GM18499 (cell line): Measurements from ENCODE around the gene TAF1D.
"Not testable (repeated sequence)": the region's sequence is repeated elsewhere in the genome, so short reads cannot be mapped to it uniquely, and the experiment has no call there.

Experiments used
- ATAC-seq: cut with Tn5 transposase; IDR thresholded peaks from one replicate; pipeline ENCODE4 v1.9.1; 2021; ENCODE audit warnings: moderate number of reproducible peaks; ENCODE audit not compliant: insufficient read depth, unreplicated experiment

Gene TAF1D

DNA sequence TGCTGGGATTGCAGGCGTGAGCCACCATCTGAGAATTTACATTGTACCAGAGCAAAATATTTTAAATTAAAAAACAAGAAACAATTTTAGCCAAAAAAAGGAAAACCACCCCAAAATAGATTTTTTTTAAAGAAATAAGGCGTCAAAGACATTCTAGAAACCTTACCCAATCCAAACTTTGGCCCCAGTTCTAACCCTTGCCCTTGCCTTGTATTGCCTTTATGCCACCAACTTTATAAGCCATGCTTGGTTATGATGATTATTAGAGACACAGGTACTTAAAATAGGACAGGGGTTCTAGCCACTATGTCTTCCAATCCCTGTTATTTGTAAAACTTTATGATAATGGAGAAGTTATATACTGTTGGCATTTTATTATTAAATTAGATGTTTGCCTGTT lies 11.9 kb upstream of the TAF1D start:
- ATAC-seq, result no peak

DNA sequence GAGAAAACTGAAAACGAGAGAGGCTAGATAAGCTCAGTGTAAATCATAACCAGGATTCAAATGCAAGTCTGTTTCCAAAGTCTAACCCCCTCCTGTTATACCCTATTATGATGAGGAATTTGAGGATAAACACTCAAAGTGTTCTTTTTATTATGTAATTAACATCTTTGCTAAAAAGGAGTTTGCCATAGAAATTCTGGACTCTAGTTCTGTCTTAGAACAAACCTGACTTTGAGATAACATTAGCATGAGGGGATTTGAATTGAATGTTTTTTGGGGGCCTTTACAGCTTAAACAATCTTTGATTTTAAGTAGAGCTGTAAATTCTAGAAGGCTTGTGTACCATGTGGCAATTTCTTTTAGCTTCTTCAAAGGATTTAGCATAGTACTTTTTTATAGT lies 9.7 kb upstream of the TAF1D start:
- no peak for ATAC-seq

DNA sequence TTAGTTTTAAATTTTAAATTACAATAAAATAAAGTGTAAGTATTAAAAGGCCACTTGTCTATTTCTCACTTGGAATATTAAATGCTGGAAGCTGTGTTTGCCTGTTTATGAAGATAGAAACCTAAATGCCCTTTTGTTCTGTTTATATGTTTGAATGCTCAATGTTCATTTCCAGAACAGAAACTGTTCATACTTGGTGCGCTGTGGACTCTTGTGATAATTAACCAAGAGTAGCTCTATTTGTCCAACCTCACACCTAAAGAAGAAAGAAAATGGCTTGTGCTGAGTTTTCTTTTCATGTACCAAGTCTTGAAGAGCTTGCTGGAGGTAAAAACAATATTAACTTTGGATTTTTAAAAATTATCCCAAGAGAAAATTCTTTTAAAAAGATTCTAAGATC lies 5.8 kb upstream of the TAF1D start:
- no peak for ATAC-seq

DNA sequence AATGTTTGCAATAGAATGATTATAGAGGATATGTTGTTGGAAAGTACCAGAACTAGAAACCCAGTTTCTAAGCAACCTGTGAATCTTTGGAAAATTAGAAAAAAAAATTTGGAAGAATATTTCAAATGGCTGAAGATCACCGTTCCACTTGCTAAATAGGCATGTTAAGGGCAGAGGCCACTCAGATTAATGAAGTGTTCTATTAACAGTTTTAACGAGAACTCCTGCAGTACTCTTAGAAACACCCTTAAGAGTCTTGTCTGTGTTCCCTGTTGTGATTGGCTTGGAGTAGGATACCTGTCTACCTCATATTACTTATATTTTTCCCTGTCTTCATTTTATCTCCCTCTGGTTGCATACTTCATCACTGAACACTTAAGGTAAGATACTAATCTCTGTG lies 4.8 kb upstream of the TAF1D start:
- ATAC-seq, result no peak

DNA sequence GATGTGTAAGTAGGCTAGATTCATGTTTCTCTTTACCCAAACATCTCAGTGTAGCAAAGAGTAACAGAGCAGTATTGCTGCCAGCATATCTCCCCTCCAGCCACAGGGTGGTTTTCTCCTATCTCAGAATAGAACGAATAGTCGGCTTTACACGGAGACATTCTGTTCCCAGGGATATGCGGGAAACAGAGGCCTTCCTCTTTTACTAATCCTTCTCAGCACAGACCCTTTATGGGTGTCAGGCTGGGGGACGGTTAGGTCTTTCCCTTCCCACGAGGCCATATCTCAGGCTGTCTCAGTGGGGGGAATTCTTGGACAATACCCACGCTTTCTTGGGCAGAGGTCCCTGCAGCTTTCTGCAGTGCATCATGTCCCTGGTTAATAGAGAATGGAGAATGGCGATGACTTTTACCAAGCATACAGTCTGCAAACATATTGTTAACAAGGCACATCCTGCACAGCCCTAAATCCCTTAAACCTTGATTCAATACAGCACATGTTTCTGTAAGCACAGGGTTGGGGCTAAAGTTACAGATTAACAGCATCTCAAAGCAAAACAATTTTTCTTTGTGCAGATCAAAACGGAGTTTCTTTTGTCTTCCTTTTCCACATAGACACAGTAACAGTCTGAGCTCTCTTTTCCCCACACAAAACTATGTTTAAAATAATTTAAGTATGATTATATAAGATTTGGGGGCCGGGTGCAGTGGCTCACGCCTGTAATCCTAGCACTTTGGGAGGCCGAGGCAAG lies 3.9 kb upstream of the TAF1D start:
- ATAC-seq, result not testable (repeated sequence)

DNA sequence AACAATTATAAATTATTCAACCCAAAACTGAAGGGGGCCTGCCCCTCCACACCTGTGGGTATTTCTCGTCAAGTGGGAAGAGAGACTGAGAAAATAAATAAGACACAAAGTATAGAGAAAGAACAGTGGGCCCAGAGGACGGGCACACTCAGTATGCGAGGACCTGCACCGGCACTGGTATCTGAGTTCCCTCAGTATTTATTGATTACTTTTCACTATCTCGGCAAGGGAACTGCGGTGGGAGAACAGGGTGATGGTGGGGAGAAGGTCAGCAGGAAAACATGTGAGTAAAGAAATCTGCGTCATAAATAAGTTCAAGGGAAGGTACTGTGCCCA lies 3.3 kb upstream of the TAF1D start:
- no peak for ATAC-seq

DNA sequence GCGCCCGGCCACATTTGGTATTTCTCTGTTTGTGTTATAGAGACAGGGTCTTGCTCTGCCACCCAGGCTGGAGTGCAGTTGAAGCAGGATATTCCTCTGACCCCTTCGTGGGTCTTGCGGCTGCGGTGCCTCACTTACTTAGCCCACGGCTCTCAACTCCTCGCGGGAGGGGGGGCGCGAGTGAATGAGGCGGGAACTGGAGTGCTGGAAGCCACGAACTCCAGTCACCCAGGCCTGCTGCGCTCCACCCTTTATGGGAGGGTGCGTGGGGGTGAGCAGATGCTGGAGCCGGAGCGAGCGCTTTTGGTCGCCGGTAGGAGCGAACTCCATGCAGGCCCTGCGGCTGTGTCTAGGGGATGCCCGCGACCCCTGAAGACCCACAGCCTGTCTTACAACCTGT lies 2.0 kb upstream of the TAF1D start:
- no peak for ATAC-seq

DNA sequence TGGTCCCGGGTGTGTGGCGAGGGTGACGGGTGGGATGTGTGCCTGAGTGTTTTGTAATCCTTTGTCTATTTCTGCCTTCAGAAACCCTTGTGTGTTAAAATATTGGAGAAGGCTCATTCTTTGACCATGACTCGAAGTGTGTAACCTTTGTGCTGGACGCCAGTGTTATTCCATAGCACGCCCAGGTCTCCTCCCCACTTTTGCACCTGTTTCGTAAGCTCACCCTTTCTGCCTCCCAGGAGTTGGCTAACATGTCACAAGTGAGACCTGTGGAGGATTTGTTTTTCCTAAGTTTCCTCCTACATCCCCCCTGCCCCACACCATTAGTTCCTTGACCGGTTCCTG lies 559 bp upstream of the TAF1D start:
- no peak for ATAC-seq

DNA sequence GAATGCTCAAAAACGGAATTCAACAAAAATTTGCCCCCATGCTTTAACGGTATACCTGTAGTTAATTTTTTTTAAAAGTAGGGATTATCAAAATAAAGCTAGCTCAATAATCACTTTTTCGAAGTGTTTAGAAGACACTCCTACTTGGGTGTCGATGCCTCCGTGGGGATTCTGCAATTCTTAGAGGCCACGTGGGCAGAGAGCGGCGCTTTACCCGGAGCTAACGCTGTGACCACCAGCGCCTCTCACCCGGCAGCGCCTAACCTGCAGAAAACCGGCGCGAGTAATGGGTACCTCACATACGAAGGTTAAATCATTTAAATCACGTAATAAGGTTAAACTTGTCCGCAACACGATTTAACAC lies 583 bp downstream of the TAF1D start:
- ATAC-seq, result no peak

DNA sequence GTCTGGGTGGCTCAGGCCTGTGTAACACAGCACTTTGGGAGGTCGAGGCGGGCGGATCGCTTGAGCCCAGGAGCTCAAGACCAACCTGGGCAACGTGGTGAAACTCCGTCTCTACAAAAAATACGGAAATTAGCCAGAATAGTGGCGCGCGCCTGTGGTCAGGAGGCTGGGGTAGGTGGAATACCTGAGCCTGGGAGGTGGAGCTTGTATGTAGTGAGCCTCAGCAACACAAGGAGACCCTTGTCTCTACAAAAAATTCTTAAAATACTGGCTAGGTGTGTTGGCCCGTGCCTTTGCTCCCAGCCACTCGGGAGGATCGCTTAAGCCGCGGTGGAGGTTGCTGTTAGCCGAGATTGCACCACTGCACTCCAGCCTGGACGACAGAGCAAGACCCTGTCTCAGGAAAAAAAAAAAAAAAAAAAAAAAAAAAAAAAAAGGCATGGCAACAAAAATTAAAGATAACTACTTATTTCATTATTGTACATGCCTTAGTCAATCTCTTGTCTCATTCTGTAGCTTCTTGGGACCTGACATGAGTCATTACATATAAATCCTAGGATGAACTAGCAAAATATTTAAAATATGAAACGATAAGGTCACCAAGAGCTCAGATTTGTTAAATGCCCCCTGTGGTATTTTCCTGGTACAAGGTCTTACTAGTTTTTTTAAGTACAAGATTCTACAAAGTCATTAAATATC lies 1.1 kb downstream of the TAF1D start:
- no peak for ATAC-seq

DNA sequence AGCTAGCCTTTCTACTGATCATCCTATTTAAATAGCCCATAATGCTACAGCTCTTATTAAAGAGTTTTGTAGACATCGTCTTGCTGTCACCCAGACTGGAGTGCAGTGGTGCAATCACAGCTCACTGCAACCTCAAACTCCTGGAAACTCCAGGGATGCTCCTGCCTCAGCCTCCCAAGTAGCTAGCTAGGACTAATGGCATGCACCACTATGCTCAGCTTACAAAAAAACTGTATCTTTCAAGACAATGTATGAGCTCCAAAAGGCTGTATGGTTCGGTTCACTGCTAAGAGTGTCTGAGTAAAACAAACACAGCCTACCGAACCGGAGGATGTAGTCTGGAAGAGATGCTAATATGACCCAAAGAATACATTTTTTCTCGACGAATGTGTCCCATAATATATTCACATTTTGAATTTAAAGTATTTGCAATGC lies 2.6 kb downstream of the TAF1D start:
- no peak for ATAC-seq

DNA sequence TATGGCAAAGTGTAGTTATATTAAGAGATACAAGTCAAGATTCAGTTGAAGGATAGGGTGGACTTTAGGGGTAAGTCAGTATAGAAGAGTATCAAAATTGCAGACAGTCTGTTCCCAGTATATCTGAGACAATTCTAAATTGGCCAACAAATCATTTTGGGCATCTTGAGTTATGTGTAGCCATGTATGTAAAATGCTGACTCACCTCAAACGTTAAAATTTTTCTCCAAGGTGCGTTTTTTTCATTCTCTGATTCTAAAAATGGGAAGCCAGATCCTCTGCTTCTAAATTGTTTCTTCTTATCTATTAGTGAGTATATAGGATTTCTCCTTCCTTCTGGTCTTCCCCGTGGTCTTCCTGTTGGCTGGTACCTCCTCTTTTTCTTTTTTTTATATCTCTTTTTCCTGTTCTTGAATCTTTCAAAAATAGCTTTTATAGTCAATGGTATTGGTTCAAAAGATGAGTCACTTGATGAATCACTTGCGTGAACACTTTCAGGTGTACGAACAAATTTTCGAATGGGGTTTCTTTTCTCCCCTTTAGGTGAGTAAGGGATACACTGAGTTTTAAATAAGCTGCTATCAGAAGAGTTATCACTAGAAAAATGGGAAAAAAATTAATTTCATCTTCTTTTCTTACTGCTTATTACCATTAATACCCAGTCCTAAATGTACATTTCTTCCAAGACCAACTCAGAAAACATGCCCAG lies 3.2 kb downstream of the TAF1D start:
- ATAC-seq, result no peak

DNA sequence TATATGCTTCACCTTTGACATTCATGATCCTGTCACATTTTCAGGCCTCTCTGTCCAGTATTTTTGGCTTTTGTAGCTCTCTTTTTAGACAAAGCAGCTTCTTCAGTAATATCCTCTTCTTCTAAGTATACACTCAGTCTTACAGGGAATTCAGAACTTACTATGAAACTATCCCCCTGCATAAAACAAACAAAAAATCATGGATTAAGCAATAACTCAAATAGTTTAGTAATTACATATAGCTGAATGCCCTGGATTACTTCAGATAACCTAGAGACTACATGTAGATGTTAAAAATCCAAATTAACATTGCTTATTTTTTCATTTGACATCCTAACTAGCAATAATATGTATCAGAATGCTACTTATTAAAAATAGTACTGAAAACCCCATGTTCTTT lies 5.2 kb downstream of the TAF1D start:
- ATAC-seq, result no peak

DNA sequence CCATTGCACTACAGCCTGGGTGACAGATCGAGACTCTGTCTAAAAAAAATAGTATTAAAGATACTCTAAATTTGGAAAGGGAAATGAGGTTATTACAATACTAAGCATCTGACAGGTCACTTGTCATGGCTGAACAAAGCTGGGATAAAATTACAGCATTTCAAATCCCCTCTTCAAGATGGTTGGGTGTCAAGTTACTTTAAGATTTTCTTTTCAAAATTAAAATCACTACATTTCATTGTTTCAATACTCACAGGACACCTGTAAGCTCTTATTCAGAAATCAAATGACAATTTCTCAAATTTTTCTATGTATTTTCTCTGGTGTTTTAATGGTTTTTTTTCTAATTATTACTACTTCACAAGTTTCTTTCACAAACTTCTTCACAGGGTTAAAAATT lies 5.7 kb downstream of the TAF1D start:
- no peak for ATAC-seq

DNA sequence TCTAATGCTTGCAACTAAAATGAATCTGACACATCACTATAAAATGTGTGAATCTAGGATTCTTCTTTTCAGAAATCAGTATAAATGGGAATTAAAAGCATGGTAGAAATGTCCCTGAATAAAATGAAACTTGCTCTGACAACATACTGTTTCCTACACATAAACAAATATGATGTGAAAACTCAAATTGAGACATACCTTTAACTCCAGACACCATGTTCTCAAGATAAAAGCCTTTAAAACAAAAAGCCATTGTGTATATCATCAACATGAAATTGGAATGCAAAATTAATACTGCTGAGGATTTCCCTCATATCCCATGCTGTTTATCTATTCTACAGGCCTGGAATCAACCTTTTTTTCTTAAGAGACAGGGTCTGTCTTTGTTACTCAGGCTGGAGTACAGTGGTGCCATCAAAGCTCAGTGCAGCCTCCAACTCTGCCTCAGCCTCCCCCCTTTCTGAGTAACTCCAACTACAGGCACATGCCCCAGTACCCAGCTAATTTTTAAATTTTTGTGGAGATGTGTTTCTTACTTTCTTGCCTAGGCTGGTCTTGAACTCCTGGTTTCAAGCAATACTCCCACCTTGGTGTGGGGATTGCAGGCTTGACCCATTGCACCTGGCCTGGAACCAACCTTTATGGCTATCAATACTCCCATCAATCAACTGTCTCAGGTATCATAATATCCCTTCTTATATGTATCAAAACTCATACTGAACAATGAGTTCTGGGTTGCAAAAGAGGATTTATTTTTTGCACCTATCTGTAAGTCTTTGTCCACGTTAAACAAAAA lies 6.7 kb downstream of the TAF1D start:
- no peak for ATAC-seq

DNA sequence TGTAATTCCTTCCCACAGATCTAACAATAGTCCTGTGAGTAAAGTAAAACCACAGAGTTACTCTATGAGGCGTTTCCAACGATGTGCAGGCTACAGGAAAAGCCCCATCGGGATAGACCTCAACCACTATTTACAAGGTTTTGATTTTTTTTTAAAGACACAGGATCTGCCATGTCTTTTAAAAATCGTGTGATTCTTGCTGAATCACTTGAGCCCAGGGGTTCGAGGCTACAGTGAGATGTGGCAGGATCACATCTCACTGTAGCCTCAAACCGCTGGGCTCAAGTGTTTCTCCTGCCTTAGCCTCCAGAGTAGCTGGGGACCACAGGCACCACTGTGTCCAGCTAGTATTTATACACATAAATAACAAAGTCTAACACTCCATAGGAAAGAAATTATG lies 7.8 kb downstream of the TAF1D start:
- ATAC-seq, result no peak

DNA sequence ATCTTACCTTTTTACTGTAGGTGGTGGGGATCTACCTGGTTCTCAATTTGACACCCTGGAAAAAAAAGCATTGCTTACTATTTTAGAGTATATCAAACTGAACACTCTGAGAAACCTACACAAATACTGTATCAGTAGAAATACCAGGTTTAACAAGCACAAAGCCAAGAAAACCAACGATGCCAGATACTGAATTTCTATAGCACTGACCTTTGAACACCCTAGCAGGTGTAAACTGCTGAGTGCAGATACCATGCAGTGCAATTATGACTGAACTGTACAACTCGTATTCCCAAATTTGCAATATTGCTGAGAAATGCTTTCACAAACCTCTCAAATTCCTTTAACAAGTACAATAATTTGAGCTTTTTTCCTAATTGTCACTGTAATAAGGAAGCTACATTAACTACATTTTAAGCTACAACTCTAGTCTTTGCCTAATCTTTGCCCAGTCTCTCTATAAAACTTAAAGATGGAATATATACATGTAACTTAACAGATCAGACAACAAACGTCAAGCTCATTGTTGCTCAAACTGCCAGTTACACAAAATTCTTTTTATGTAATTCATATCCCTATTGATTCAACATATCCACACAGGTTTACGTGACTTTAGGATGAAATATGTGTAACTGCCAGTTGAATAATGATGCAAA lies 8.9 kb downstream of the TAF1D start:
- ATAC-seq, result no peak

DNA sequence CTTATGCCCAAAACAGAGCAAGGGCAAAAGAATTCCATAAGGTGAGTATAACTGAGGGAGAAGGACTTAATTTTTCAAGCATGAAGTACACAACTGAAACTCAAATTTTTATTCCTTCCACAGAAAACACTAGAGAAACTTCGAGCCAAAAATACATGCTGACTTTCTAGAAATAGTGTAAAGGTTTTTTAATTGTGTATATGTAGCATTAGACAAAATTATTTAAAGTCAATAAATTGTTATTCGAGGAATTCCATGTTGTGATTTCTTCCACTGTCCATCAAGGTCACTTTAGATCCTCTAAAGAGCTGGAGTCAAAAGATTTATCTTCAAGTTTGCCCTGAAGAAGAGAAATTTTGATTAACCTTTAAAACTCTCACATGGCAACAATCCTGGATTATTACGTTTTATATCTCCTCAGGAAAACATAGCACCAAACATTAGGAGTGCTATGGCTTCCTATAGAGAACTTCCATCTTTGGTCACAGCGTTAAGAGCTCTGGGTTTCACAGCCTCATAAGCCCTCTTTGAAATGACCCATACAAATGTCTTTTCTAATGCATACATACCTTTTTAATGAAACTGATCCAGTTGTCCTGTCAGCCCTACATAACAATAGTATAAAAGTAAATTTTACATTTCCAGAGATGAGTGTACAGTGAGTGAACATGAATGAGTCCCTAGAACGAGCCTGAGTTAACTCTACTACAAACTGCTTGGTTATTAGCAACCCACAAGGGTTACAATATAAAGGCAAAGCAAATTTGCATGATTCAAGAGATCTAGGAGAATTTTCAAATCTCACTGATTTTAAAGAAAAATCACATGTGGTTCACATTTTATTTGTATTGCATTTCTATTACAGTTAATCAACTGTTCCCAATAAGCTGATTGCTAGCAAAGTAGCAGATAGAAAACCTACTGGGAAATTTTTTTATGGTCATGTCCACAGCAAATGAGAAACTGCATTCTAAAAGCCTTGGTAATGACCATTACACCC lies 10.9 kb downstream of the TAF1D start:
- no peak for ATAC-seq

DNA sequence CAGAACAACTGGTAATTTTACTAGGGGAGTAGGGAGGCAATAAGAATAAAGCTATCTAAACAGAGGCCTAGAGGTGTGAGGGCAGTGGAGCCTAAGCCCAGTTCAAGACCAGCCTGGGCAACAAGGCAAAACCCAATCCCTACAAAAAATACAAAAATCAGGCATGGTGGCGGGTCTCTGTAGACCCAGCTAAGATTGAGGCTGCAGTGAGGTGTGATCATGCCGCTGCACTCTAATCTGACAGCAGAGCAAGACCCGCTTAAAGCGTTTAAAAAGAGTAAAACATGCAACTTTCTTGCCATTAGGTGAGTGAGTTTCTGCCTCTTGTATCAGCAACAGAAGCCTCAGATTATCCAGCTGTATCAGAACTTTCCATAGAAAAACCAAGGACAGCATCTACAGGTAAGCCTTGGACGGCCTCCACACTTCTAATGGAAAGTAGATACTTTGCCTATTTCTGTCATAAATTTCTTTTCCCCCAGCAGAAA lies 12.1 kb downstream of the TAF1D start:
- no peak for ATAC-seq
